H1 (cell line): Measurements from ENCODE around the gene WDR89.

Source experiments
- GABPA ChIP-seq: IDR thresholded peaks from 2 replicates; pipeline ENCODE4 v1.6.1; 2011; ENCODE audit warnings: mild to moderate bottlenecking, low read length, moderate library complexity, borderline replicate concordance; ENCODE audit not compliant: insufficient read depth
- JUND ChIP-seq: IDR thresholded peaks from 2 replicates; pipeline ENCODE4 v1.6.1; 2011; ENCODE audit warnings: mild to moderate bottlenecking, improper control_type of control experiment, low read length
- MAFK ChIP-seq: IDR thresholded peaks from 2 replicates; pipeline ENCODE4 v1.6.1; 2012; ENCODE audit warnings: low read depth, mild to moderate bottlenecking, improper control_type of control experiment, low read length
- POLR2A ChIP-seq, 2 experiments: IDR thresholded peaks; 1 replicate in 1 of 2; 2 replicates in 1 of 2; pipeline ENCODE4 v1.6.1; 2011; ENCODE audit warnings: low read depth in 2 of 2, low read length in 2 of 2, mild to moderate bottlenecking in 2 of 2; ENCODE audit errors: control extremely low read depth in 1 of 2
- TF ChIP-seq, protein P1 (sequence below): IDR thresholded peaks from 2 replicates; pipeline ENCODE4 v1.6.1; 2011; ENCODE audit warnings: low read depth, mild to moderate bottlenecking, low read length; ENCODE audit not compliant: insufficient read depth
- TF ChIP-seq, protein P2 (sequence below): IDR thresholded peaks from 2 replicates; pipeline ENCODE4 v1.6.1; 2012; ENCODE audit warnings: inconsistent platforms
- TF ChIP-seq, protein P3 (sequence below), 3 experiments: IDR thresholded peaks; 1 replicate in 2 of 3; 2 replicates in 1 of 3; pipeline versions ENCODE4 v1.5.1 to v1.6.1; 2011; ENCODE audit warnings: low read length in 3 of 3, mild to moderate bottlenecking in 3 of 3, inconsistent platforms in 2 of 3, low read depth in 1 of 3, moderate library complexity in 1 of 3; ENCODE audit not compliant: insufficient read depth in 1 of 3; ENCODE audit errors: control extremely low read depth in 1 of 3

DNA sequence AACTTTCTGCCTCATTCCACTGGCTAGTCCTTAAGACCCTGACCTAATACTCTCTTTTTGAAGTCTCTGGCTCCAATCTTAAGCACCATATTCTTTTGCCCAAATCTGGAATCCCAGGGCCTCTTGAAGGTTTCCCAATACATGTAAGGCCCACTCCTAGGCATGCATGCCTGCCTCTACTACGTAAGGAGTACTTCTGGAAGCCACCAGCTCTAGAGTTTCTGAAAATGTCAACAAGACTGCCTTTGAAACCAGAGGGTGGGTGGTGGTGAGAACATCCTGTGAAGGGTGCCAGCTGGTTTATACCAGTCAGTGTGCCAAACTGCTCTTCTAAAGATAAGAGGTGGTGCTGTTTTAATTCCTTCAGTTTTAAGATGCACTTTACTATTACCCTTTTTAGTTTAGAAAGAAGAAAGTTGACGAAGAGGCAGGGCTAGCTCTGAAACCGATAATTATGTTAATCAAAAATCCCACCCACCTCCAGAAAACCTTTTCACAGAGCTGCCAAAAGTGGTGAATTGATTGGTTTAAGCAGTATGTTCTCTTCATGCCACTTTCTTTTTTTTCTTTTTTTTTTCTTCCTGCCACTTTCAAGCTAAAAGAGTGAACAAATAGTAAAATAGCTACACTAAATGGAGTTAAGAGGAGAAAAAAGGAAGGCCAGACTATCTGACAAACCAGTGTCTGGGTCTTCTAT, 8.7 kb upstream of the WDR89 start:
- TF ChIP-seq, protein P1, sequence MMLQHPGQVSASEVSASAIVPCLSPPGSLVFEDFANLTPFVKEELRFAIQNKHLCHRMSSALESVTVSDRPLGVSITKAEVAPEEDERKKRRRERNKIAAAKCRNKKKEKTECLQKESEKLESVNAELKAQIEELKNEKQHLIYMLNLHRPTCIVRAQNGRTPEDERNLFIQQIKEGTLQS = no peak
- TF ChIP-seq MAFK (no peak), GABPA (no peak), JUND (no peak), POLR2A (IDR thresholded peaks at IDR 0.05; ENCODE audit: control extremely low read depth in 1 of 2, low read depth in 2 of 2, low read length in 2 of 2) (no peak)
- TF ChIP-seq, protein P2, sequence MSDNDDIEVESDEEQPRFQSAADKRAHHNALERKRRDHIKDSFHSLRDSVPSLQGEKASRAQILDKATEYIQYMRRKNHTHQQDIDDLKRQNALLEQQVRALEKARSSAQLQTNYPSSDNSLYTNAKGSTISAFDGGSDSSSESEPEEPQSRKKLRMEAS = no peak
- TF ChIP-seq, protein P3, sequence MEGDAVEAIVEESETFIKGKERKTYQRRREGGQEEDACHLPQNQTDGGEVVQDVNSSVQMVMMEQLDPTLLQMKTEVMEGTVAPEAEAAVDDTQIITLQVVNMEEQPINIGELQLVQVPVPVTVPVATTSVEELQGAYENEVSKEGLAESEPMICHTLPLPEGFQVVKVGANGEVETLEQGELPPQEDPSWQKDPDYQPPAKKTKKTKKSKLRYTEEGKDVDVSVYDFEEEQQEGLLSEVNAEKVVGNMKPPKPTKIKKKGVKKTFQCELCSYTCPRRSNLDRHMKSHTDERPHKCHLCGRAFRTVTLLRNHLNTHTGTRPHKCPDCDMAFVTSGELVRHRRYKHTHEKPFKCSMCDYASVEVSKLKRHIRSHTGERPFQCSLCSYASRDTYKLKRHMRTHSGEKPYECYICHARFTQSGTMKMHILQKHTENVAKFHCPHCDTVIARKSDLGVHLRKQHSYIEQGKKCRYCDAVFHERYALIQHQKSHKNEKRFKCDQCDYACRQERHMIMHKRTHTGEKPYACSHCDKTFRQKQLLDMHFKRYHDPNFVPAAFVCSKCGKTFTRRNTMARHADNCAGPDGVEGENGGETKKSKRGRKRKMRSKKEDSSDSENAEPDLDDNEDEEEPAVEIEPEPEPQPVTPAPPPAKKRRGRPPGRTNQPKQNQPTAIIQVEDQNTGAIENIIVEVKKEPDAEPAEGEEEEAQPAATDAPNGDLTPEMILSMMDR (IDR thresholded peaks at IDR 0.05; ENCODE audit: control extremely low read depth in 1 of 3, insufficient read depth in 1 of 3, low read depth in 1 of 3, low read length in 3 of 3) = no peak
